Lower lobe of right lung (tissue), 2 donors: ENCODE data around the gene HSD17B14. TPM values are rescaled to one million over a fixed set of nuclear protein-coding genes. Genes with fewer than 3 reads are reported as not detected.

Experiments used
- ATAC-seq, 2 donors: fragments of 200-7000 bp; cut with Tn5 transposase; one replicate each; pipeline ENCODE4 v1.9.1; 2020 to 2022; ENCODE audit warnings: mild to moderate bottlenecking in 2 of 2, moderate library complexity in 2 of 2
- DNase-seq: peaks from one replicate; pipeline ENCODE4 v3.0.0-alpha.2; 2020
- H3K27ac ChIP-seq: fragments of 200-600 bp; one replicate; pipeline ENCODE4 v1.8.0; 2022
- H3K27me3 ChIP-seq: fragments of 200-600 bp; one replicate; pipeline ENCODE4 v1.8.0; 2022; ENCODE audit warnings: low read depth
- H3K36me3 ChIP-seq: fragments of 200-600 bp; one replicate; pipeline ENCODE4 v1.8.0; 2022; ENCODE audit warnings: mild to moderate bottlenecking
- H3K4me1 ChIP-seq: fragments of 200-600 bp; one replicate; pipeline ENCODE4 v1.8.0; 2022
- H3K4me3 ChIP-seq: fragments of 200-600 bp; one replicate; pipeline ENCODE4 v1.8.0; 2022; ENCODE audit warnings: mild to moderate bottlenecking
- H3K9me3 ChIP-seq: fragments of 200-600 bp; one replicate; pipeline ENCODE4 v1.8.0; 2022
- CTCF ChIP-seq: fragments of 200-600 bp; IDR thresholded peaks from one replicate; pipeline ENCODE4 v1.8.0; 2022; ENCODE audit warnings: antibody characterized with exemption, mild to moderate bottlenecking
- intact Hi-C: fragments of 100-400 bp; cut with DNase I; formaldehyde crosslinking; loops from one replicate; pipeline ENCODE4 v1.11.0; 2022
- total RNA-seq: library from RNA; stranded (reverse); fragmentation: NEBNext Ultra II Directional; extraction: Animal tissue kit (Norgen Biotek cat#: 25700); gene quantifications from one replicate; pipeline ENCODE4 v1.2.1, GENCODE V29; 2021
- donor health status: DM: no; HTN: yes; CAD: no; lungs with severe emphysema.

The HSD17B14 gene
- total RNA-seq, 1 donor from 2014 or later, result 22.7 TPM

GRCh38 chr19:48867746-48868113 is 31.4 kb upstream of the HSD17B14 start:
- Histone ChIP-seq H3K4me3 (peak overlapping the region; percentile 42), H3K27me3 (no peaks in the 10 kb centered on the region), H3K4me1 (peaks cover 24% of the 10 kb centered on the region), H3K9me3 (no peaks in the 10 kb centered on the region), H3K27ac (peak overlapping the region; percentile 76), H3K36me3 (no peaks in the 10 kb centered on the region)
- TF ChIP-seq CTCF, result no peak
- DNase-seq, result no peak
- intact Hi-C loops, result no loop called here
- no peak for ATAC-seq

GRCh38 chr19:48867123-48867745 is 30.9 kb upstream of the HSD17B14 start:
- TF ChIP-seq CTCF, result no peak
- H3K4me3 ChIP-seq, result peak overlapping the region; percentile 42
- no peaks in the 10 kb centered on the region for H3K9me3 ChIP-seq
- H3K27ac ChIP-seq, result peak overlapping the region; percentile 76
- intact Hi-C loops, result no loop called here
- peak in 1 of 2 donors; percentile 7 for ATAC-seq
- H3K36me3 ChIP-seq, result no peaks in the 10 kb centered on the region
- no peak for DNase-seq
- H3K27me3 ChIP-seq, result no peaks in the 10 kb centered on the region
- H3K4me1 ChIP-seq, result peaks cover 24% of the 10 kb centered on the region

- no peaks in the 10 kb centered on the region for H3K36me3 ChIP-seq
- no peak for DNase-seq
- TF ChIP-seq CTCF, result no peak
- no peak overlapping the region for H3K4me3 ChIP-seq
- H3K9me3 ChIP-seq, result no peaks in the 10 kb centered on the region
- intact Hi-C loops, result no loop called here
- no peak for ATAC-seq
- H3K27me3 ChIP-seq, result no peaks in the 10 kb centered on the region
- H3K27ac ChIP-seq, result no peak overlapping the region
- H3K4me1 ChIP-seq, result peaks cover 21% of the 10 kb centered on the region
Measured at GRCh38 chr19:48866692-48867091, 30.4 kb upstream of the HSD17B14 start.

GRCh38 chr19:48862827-48863226 is 26.5 kb upstream of the HSD17B14 start:
- no peaks in the 10 kb centered on the region for H3K27me3 ChIP-seq
- no peak for DNase-seq
- H3K4me3 ChIP-seq, result no peak overlapping the region
- no peaks in the 10 kb centered on the region for H3K36me3 ChIP-seq
- TF ChIP-seq CTCF, result no peak
- intact Hi-C loops, result no loop called here
- no peak for ATAC-seq
- H3K4me1 ChIP-seq, result peaks cover 8% of the 10 kb centered on the region
- H3K9me3 ChIP-seq, result no peaks in the 10 kb centered on the region
- H3K27ac ChIP-seq, result no peak overlapping the region

- Histone ChIP-seq H3K9me3 (no peaks in the 10 kb centered on the region), H3K27ac (no peak overlapping the region), H3K4me3 (no peak overlapping the region), H3K36me3 (no peaks in the 10 kb centered on the region), H3K4me1 (no peaks in the 10 kb centered on the region), H3K27me3 (no peaks in the 10 kb centered on the region)
- ATAC-seq (no peak), DNase-seq (no peak)
- intact Hi-C loops, result no loop called here
- TF ChIP-seq CTCF, result no peak
Measured at GRCh38 chr19:48861313-48861712, 25.0 kb upstream of the HSD17B14 start.
